OCI-LY3 (cell line): ENCODE results near the gene TOP3A.

Experiments
- EZH2phosphoT487 ChIP-seq: fragments of 200-600 bp; shearing (Covaris generic); IDR thresholded peaks from 2 replicates; pipeline ENCODE4 v1.6.1; 2018; ENCODE audit warnings: antibody characterized with exemption, mixed run types, low read depth
- TF ChIP-seq, protein P1 (sequence below): fragments of 200-600, 300-600 bp; sonication (generic); IDR thresholded peaks from 2 replicates; pipeline ENCODE4 v1.5.1; 2014; ENCODE audit warnings: antibody characterized with exemption, low read length, low read depth

DNA sequence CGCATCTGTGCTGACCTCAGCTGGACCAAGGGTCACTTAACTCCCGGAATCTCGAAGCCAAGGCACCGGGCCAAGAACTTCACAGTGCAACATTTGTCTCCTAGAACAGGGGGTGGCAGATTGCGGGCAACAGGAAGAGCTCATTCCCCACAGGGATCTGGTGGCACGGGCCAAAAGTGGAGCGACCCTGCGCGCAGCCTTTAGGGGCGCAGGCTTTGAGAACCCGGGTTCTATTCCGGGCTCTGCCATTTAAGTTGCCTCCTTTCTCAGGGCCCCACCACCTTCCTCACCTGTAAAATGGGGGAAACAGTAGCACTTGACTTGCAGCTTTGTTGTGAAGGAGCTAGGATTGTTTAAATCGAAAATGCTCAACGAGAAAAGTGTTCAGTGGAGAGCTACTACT, 47.9 kb upstream of the TOP3A start:
- TF ChIP-seq, protein P1, sequence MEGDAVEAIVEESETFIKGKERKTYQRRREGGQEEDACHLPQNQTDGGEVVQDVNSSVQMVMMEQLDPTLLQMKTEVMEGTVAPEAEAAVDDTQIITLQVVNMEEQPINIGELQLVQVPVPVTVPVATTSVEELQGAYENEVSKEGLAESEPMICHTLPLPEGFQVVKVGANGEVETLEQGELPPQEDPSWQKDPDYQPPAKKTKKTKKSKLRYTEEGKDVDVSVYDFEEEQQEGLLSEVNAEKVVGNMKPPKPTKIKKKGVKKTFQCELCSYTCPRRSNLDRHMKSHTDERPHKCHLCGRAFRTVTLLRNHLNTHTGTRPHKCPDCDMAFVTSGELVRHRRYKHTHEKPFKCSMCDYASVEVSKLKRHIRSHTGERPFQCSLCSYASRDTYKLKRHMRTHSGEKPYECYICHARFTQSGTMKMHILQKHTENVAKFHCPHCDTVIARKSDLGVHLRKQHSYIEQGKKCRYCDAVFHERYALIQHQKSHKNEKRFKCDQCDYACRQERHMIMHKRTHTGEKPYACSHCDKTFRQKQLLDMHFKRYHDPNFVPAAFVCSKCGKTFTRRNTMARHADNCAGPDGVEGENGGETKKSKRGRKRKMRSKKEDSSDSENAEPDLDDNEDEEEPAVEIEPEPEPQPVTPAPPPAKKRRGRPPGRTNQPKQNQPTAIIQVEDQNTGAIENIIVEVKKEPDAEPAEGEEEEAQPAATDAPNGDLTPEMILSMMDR, result no peak
- no peak for TF ChIP-seq EZH2phosphoT487
